ENCODE data around the gene TSPAN9.

The TSPAN9 gene

GRCh38 chr12:3152011-3152511, 74.9 kb downstream of the TSPAN9 start:
- H3K36me3 ChIP-seq (ENCODE audit: insufficient read depth, low read depth, low read length) = no peaks in the 10 kb centered on the region
- H3K9me3 ChIP-seq (ENCODE audit: insufficient read depth, low read depth, low read length) = no peaks in the 10 kb centered on the region
- no peak overlapping the region for H3K4me3 ChIP-seq (ENCODE audit: low read length)
- H3K9ac ChIP-seq (ENCODE audit: low read depth, low read length) = peak overlapping the region; percentile 28; the same call in 1 of the 2 replicates
- no peak overlapping the region for H3K27ac ChIP-seq (ENCODE audit: low read length)
- no peaks in the 10 kb centered on the region for H3K27me3 ChIP-seq (ENCODE audit: insufficient read depth, low read length)
- H3K4me1 ChIP-seq (ENCODE audit: insufficient read depth, low read length) = peaks cover 26% of the 10 kb centered on the region

GRCh38 chr12:3152892-3153291, 75.7 kb downstream of the TSPAN9 start:
- Histone ChIP-seq H3K4me3 (ENCODE audit: low read length) (no peak overlapping the region), H3K9me3 (ENCODE audit: insufficient read depth, low read depth, low read length) (no peaks in the 10 kb centered on the region), H3K27ac (ENCODE audit: low read length) (no peak overlapping the region), H3K27me3 (ENCODE audit: insufficient read depth, low read length) (no peaks in the 10 kb centered on the region), H3K36me3 (ENCODE audit: insufficient read depth, low read depth, low read length) (no peaks in the 10 kb centered on the region), H3K4me1 (ENCODE audit: insufficient read depth, low read length) (peaks cover 26% of the 10 kb centered on the region), H3K9ac (ENCODE audit: low read depth, low read length) (no peak overlapping the region)

DNA sequence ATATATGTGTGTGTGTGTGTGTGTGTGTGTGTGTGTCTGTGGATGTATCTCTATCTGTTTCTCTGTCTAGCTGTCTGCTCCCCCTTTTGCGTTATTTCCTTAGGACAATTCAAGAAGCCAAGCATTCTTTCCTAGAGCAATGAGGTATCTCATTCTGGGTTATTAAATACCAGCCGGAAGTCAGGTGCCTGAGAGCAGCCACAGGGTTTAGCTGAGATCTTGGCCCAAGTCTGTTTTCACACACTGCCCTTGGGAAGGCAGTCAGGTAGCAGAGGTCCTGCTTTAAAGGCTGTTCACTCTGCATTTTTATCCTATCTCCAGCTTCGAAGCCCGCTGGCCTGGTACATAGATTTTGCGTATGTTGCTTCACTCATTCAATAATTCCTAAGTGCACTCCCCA, 76.8 kb downstream of the TSPAN9 start:
- Histone ChIP-seq H3K27me3 (ENCODE audit: insufficient read depth, low read length) (no peaks in the 10 kb centered on the region), H3K36me3 (ENCODE audit: insufficient read depth, low read depth, low read length) (no peaks in the 10 kb centered on the region), H3K9ac (ENCODE audit: low read depth, low read length) (no peak overlapping the region), H3K4me3 (ENCODE audit: low read length) (no peak overlapping the region), H3K27ac (ENCODE audit: low read length) (no peak overlapping the region), H3K9me3 (ENCODE audit: insufficient read depth, low read depth, low read length) (no peaks in the 10 kb centered on the region), H3K4me1 (ENCODE audit: insufficient read depth, low read length) (peaks cover 26% of the 10 kb centered on the region)

DNA sequence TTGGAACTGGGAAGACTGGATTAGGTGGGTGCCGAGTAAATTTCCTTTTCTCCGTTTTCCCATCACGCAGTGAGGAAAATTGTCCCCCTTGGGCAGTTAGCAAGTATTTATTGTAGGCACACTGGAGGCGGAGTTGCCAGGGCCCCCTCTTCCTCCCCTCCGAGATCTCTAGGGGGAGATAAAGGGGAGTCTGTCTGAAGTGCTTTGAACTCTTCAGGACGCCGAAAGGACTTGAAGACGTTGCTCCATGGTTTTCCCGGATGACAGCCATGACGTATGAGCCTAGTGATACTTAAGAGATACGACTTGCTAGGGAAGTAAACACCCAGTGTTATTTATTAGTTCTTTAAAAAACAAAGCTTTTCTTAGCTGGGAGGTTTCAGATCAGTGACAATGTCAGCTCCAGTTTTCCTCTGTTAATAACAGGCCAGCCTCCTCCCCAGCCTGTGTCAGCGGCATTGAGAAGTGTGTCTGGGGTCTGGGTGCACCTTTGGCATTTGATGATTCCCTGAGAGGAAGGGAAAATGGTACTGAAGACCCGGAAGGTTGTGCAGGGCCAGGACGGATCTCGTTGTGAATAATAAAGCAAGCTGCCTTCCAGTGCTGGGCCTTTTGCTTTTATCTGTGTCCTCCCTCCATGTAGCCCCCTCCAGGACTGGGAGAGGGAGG, 78.7 kb downstream of the TSPAN9 start:
- H3K4me3 ChIP-seq (ENCODE audit: low read length) = no peak overlapping the region
- no peaks in the 10 kb centered on the region for H3K36me3 ChIP-seq (ENCODE audit: insufficient read depth, low read depth, low read length)
- peaks cover 3% of the 10 kb centered on the region; the same call in 1 of the 2 replicates for H3K9me3 ChIP-seq (ENCODE audit: insufficient read depth, low read depth, low read length)
- peaks cover 16% of the 10 kb centered on the region for H3K4me1 ChIP-seq (ENCODE audit: insufficient read depth, low read length)
- no peaks in the 10 kb centered on the region for H3K27me3 ChIP-seq (ENCODE audit: insufficient read depth, low read length)
- no peak overlapping the region for H3K27ac ChIP-seq (ENCODE audit: low read length)
- H3K9ac ChIP-seq (ENCODE audit: low read depth, low read length) = no peak overlapping the region

DNA sequence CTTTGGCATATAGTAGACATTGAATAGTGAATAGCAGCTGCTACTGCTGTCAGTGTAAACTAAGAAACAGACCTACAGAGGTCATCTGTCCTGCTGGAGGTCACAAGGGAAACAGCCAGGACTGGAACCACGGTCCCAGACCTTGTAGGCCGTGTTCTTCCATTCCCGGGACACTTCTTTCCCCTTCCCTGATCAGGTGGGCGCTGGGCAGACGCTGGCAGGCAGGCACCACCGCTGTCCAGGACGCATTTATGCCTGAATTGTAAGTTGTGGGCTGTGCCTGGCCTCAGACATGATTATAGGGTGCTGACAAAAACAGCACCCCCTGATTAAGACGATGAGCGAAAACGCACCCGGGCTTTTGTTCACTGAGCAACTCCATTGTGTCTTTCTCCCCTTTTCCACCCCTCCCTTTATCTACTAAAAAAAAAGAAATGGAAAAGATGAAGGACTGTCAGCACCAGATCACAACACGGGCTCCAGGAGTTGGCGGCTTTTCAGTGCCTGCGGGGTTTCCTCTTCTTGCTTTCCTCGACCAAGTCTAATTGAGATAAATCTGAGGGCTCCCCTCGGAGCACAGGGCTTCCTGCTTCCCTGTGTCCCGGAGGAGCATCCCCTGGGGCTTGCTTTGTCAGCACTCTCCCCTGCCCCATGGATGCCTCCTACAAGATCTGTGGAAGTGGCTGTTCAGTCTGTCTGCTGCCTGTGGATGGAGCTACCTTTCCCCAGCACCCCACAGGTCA, 80.6 kb downstream of the TSPAN9 start:
- H3K9ac ChIP-seq (ENCODE audit: low read depth, low read length) = no peak overlapping the region

DNA sequence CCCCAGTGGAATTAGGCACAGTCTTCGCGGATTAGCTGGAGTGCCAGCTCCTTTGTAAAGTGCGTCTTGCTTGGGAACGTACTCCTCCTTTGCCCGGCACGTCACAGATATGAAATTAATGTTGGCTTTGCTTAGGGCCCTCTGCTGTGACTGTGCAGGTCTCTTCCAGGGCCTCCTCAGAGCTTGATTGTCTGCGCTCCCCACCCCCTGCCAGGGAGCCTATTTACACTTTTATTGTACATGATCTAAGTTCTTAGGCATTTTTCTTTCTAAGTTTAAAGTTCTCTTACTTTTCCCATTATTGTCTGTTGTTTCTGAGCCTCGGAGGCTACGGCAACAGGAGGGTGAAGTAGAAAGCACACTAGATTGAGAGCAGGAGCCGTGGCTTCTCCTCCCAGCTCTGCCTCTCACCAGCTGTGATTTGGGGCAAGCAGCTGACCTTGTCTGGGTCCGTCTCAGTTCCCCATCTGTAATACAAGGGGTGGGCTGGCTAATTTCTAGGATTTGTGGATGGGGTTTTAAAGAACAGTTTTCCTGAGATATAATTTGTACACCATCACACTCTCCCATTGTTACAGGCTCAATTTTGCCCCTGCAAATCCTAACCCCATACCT, 81.8 kb downstream of the TSPAN9 start:
- Histone ChIP-seq H3K27me3 (ENCODE audit: insufficient read depth, low read length) (no peaks in the 10 kb centered on the region), H3K27ac (ENCODE audit: low read length) (no peak overlapping the region), H3K4me1 (ENCODE audit: insufficient read depth, low read length) (peaks cover 11% of the 10 kb centered on the region), H3K9ac (ENCODE audit: low read depth, low read length) (no peak overlapping the region), H3K9me3 (ENCODE audit: insufficient read depth, low read depth, low read length) (peaks cover 7% of the 10 kb centered on the region), H3K4me3 (ENCODE audit: low read length) (no peak overlapping the region), H3K36me3 (ENCODE audit: insufficient read depth, low read depth, low read length) (no peaks in the 10 kb centered on the region)

More for the DNA sequence above, 80.6 kb downstream of the TSPAN9 start:
- Histone ChIP-seq H3K4me3 (ENCODE audit: low read length) (no peak overlapping the region), H3K9me3 (ENCODE audit: insufficient read depth, low read depth, low read length) (peaks cover 7% of the 10 kb centered on the region), H3K4me1 (ENCODE audit: insufficient read depth, low read length) (peaks cover 11% of the 10 kb centered on the region), H3K36me3 (ENCODE audit: insufficient read depth, low read depth, low read length) (no peaks in the 10 kb centered on the region), H3K27me3 (ENCODE audit: insufficient read depth, low read length) (no peaks in the 10 kb centered on the region), H3K27ac (ENCODE audit: low read length) (no peak overlapping the region)

- Histone ChIP-seq H3K36me3 (ENCODE audit: insufficient read depth, low read depth, low read length) (no peaks in the 10 kb centered on the region), H3K4me3 (ENCODE audit: low read length) (no peak overlapping the region), H3K27ac (ENCODE audit: low read length) (no peak overlapping the region), H3K9ac (ENCODE audit: low read depth, low read length) (no peak overlapping the region), H3K9me3 (ENCODE audit: insufficient read depth, low read depth, low read length) (peaks cover 7% of the 10 kb centered on the region), H3K4me1 (ENCODE audit: insufficient read depth, low read length) (peaks cover 17% of the 10 kb centered on the region), H3K27me3 (ENCODE audit: insufficient read depth, low read length) (no peaks in the 10 kb centered on the region)
These were observed 82.9 kb downstream of the TSPAN9 start for GRCh38 chr12:3160081-3160480.

DNA sequence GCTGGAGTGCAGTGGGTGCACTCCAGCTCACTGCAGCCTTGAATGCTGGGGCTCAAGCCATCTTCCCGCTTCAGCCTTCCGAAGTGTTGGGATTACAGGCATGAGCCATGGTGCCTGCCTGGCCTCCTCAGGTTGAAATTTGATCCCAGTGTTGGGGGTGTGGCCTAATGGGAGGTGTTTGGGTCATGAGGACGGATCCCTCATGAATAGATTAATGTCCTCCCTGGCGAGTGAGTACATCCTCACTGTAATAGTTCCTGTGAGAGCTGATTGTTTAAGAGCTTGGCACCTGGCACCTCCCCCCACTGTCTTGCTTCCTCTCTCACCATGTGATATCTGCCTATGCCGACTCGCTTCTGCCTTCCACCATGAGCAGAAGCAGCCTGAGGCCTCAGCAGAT, 84.7 kb downstream of the TSPAN9 start:
- no peaks in the 10 kb centered on the region for H3K27me3 ChIP-seq (ENCODE audit: insufficient read depth, low read length)
- peaks cover 7% of the 10 kb centered on the region for H3K9me3 ChIP-seq (ENCODE audit: insufficient read depth, low read depth, low read length)
- H3K9ac ChIP-seq (ENCODE audit: low read depth, low read length) = no peak overlapping the region
- no peak overlapping the region for H3K27ac ChIP-seq (ENCODE audit: low read length)
- peaks cover 13% of the 10 kb centered on the region; the same call in 1 of the 2 replicates for H3K4me1 ChIP-seq (ENCODE audit: insufficient read depth, low read length)
- no peak overlapping the region for H3K4me3 ChIP-seq (ENCODE audit: low read length)
- H3K36me3 ChIP-seq (ENCODE audit: insufficient read depth, low read depth, low read length) = no peaks in the 10 kb centered on the region

- Histone ChIP-seq H3K27ac (ENCODE audit: low read length) (no peak overlapping the region), H3K4me3 (ENCODE audit: low read length) (no peak overlapping the region), H3K4me1 (ENCODE audit: insufficient read depth, low read length) (peaks cover 16% of the 10 kb centered on the region; the same call in 1 of the 2 replicates), H3K9me3 (ENCODE audit: insufficient read depth, low read depth, low read length) (peaks cover 7% of the 10 kb centered on the region), H3K36me3 (ENCODE audit: insufficient read depth, low read depth, low read length) (no peaks in the 10 kb centered on the region), H3K27me3 (ENCODE audit: insufficient read depth, low read length) (no peaks in the 10 kb centered on the region), H3K9ac (ENCODE audit: low read depth, low read length) (no peak overlapping the region)
These were observed 87.4 kb downstream of the TSPAN9 start for GRCh38 chr12:3164454-3165077.

- Histone ChIP-seq H3K4me1 (ENCODE audit: insufficient read depth, low read length) (peaks cover 16% of the 10 kb centered on the region; the same call in 1 of the 2 replicates), H3K27ac (ENCODE audit: low read length) (no peak overlapping the region), H3K36me3 (ENCODE audit: insufficient read depth, low read depth, low read length) (no peaks in the 10 kb centered on the region), H3K27me3 (ENCODE audit: insufficient read depth, low read length) (no peaks in the 10 kb centered on the region), H3K9me3 (ENCODE audit: insufficient read depth, low read depth, low read length) (peaks cover 7% of the 10 kb centered on the region), H3K4me3 (ENCODE audit: low read length) (no peak overlapping the region), H3K9ac (ENCODE audit: low read depth, low read length) (no peak overlapping the region)
These were observed 88.2 kb downstream of the TSPAN9 start for GRCh38 chr12:3165078-3165980.

- no peaks in the 10 kb centered on the region for H3K27me3 ChIP-seq (ENCODE audit: insufficient read depth, low read length)
- H3K9ac ChIP-seq (ENCODE audit: low read depth, low read length) = no peak overlapping the region
- no peak overlapping the region for H3K27ac ChIP-seq (ENCODE audit: low read length)
- no peaks in the 10 kb centered on the region for H3K9me3 ChIP-seq (ENCODE audit: insufficient read depth, low read depth, low read length)
- H3K4me1 ChIP-seq (ENCODE audit: insufficient read depth, low read length) = peaks cover 25% of the 10 kb centered on the region
- no peak overlapping the region for H3K4me3 ChIP-seq (ENCODE audit: low read length)
- no peaks in the 10 kb centered on the region for H3K36me3 ChIP-seq (ENCODE audit: insufficient read depth, low read depth, low read length)
These were observed 90.5 kb downstream of the TSPAN9 start for GRCh38 chr12:3167636-3168035.
